Stimulated activated CD4-positive, alpha-beta T cell treated with anti-CD3 and anti-CD28 coated beads, Interleukin-4, amount 100 ng/mL, for 24 hours (primary cell): Measurements from ENCODE around the gene AWAT2.

Source experiments
- DNase-seq: peaks from one replicate; pipeline ENCODE4 v3.0.0-alpha.2; 2020

The AWAT2 gene, protein sequence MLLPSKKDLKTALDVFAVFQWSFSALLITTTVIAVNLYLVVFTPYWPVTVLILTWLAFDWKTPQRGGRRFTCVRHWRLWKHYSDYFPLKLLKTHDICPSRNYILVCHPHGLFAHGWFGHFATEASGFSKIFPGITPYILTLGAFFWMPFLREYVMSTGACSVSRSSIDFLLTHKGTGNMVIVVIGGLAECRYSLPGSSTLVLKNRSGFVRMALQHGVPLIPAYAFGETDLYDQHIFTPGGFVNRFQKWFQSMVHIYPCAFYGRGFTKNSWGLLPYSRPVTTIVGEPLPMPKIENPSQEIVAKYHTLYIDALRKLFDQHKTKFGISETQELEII

DNA sequence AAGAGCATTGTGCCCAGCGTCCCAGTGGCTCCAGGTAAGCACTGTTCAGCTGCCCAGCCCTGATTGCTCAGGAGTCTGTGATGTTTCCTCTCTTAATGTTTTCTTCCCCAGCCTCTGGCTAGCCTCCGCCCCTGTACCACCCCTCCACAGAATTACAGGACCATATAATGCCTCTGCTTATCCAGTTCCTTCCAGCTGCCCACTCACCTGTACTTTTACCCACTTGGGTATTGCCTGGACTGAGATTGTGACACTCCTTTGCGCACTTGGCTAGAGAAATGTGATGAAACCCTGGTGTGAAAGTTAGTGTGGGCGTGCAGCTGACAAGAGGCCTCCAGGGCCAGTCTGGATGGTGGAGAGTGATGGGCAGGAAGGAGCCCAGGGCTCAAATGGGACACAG is at the start of gene AWAT2:
TSS of gene AWAT2 (minus strand) at position 14 of the 400 bp plus-strand sequence. CDS start at position 8, 6 bp downstream.
- DNase-seq = no peak

DNA sequence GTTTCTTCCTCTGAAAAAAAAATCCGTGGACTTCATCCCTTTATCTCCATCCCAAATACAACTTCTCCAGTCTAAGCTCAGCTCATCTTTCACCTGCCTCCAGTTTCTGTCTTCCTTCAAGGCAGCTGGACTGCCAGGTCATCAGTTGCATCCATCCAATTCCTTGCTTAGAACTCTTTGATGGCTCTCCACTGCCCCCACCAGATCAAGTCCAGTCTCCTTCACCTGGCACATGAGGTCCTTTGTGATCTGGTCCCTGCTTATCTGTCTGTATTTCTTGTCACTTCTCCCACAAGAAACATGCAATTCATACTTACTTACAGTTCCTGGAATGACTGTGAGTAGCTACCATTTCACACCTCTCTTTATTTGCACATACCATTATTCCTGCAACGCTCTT is 46.3 kb upstream of the AWAT2 start:
- DNase-seq = no peak

DNA sequence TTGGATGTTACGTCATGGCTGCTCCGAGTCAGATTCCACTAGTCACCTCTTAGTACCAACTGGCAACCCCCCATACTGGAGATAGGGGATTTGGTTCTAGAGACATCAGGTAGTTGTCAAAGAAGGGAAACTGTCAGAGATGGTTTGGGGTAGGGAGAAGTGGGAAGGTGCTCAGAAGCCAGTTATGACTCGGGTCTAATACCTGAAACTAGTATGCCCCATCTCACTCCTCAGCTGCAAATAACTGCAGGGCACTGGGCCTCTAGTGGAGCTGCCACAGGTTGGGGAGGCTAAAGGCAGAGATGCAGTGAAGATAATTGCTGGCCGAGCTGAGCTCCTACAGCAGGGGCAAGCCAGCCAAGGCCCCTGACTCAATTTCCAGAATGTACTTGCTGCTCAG is 42.5 kb upstream of the AWAT2 start:
- DNase-seq = no peak

DNA sequence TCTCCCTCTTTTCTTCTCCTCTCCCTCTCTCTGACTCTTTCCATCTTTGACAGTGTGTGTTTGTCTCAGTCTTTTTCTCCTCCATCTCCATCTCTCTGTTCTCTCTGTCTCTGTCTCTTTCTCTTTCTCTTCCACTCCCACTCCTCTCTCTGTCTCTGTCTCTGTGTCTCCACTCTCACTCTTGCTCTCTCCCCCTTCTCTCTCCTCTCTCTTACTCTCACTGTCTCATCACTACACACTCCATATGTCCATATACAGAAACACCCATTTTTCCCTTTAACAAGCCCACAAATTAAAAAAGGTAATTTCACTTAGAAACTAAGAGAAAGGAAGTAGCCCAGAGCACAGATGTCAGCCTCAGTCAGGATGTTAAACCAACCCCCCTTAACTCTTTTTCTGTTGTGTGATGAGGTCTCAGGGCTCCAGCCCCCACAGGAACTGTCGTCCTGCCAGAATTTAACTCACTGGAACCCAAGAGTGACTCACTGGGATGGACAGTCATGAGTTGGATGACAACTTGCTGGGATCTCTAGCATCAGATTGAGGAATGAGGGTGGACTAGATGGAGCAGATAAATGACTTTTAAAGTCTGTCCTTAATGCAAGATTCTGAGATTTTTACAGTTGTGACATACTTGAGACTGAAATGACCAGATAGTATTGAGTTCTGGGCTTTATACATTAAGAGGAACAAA is 40.0 kb upstream of the AWAT2 start:
- no peak for DNase-seq

DNA sequence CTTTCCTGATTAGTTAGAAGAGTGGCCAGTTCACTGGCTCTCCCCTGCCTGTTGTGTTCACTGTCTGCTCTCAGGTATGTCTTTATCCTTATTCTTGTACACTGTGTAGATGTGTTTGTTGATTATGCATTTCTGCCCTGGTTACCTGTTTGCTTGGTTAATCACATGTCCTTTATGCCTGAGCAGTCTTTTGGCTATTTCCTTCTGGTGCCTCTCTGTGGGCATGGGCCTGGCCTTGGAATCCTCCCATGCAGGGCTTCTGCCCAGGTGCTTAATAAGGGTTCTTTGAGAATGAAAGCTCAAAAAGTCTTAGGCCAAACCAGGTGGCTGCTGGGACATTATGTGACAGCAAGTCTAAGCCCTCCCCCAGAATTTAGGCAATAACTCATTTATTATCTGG is 39.0 kb upstream of the AWAT2 start:
- DNase-seq = no peak

DNA sequence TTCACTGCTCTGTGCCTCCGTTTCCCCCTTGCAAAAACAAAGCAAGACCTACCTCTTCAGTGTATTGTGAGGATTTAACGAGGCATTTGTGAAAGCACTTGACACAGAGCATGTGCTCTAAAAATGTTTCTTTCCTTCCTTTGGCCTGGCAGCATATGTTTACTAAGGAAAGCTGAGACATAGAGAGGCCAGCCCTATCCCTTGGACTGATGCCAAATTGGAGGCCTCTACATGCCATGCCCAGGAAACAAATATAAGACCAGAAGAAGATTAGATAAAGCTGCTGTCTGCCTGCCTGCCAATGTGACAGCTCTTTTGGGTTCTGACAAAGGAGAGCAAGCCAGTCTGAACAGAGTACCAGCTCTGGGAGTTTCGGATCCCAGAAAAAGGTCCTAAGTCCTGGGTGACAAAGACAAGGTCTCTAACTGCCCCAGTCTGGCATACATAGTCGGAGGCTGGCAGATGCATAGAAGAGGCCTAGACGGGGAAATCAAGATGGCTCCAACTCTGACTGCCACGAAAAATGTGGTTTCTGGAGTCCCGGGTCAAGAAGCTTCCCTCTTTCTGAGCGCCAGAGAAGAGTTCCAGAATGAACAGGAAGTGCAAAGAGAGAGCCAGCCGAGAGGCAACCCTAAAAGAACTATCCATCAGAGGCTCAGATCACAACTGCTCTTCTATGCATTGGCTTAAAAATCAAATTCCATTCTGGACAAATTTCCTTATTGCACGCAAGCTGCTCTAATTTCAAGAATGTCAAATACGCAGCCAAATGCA is 38.3 kb upstream of the AWAT2 start:
- DNase-seq = no peak

DNA sequence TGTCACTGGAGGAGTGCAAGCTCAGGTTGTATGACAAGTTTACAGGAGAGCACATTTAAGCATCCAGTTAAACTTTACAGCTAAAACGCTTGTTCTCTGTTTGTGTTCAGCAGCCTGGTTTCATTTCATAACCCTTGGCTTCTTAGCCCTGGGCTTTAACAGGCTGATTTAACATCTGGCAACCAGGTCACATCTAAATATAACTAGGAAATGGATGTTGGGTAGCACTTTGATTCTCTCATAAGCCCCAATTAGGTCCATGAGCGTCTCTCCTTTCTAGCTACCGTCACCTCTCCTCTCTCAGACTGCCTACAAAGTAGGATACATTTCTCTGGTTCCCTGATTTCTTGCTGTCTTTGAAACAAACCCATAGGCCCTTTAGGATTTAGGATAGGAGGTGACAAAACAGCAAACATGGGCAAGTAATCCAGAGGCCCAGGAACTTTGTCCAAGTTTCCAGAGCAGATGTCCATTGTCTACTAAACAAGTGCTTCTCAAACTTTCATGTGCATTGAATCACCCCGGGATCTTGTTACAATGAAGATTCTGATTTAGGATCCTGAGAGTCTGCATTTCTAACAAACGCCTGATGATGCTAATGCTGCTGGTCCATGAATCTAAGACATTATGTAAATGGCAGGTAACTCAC is 35.0 kb upstream of the AWAT2 start:
- DNase-seq = no peak

DNA sequence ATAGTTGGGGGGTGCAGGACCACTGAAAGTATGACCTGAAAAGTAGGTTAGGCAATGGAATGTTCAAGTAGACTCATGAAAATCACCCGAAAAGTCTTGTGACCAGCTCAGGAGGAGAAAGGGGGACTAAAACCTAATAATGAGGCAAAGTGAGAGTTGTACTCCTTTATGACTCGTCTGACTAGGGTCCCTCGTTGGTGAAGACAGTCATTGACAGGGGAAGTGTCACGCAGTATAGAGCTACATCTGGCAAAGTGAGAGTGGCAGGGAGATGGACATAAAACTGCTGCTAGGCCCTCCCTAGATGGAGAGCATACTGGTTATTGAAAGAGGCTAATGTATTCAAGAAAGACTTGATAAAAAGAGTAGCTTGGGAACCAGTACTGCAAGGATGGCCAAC is 33.0 kb upstream of the AWAT2 start:
- no peak for DNase-seq

DNA sequence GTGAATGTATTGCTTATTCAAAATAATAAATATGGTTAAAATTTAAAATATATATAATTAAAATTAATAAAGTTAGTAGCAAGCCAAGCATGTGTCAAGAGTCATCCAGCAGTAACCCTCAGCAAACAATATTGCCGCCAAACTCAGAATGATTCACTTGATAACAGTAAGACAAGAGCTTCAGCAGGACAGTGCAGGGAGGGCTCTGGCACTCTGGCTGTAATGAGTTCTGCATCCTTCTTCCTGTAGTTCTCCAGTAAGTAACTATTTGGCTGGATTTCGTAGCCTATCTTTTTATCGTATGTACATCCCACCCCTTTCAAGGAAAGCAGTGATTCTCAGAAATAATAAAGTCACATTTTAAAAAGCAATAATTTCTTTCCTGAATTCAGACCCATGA is 30.1 kb upstream of the AWAT2 start:
- DNase-seq = no peak

DNA sequence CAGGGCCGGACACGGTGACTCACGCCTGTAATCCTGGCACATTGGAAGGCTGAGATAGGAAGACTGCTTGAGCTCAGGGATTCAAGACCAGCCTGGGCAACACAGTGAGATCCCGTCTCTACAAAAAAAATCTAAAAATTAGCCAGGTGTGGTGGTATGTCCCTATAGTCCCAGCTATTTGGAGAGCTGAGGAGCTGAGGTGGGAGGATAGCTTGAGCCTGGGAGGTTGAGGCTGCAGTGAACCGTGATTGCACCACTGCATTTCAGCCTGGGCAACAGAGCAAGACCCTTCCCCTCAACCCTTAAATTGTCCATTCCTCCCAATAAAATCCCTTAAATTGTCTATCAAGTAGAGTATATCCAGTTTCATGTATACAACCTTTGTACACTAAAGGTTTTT is 29.6 kb upstream of the AWAT2 start:
- DNase-seq = no peak

DNA sequence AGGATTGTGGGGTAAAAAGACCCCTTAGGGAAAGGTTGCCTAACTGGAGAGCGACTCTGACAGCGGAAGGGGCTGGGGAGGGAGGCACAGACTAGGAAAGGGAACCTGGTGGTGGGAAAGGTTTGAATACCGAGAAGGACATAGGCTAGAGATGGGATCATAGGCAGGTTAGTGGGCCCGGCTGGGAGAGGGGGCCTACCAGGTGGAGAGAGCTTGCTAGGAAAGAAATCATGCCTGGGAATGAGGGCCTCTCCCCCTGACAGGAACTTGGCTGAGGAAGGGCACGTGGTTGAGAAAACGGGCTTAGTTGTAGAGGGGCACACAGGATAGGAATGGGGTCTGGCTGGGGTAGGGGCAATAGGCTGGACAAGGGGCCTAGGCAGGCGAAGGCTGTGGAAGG is 16.9 kb upstream of the AWAT2 start:
- no peak for DNase-seq

DNA sequence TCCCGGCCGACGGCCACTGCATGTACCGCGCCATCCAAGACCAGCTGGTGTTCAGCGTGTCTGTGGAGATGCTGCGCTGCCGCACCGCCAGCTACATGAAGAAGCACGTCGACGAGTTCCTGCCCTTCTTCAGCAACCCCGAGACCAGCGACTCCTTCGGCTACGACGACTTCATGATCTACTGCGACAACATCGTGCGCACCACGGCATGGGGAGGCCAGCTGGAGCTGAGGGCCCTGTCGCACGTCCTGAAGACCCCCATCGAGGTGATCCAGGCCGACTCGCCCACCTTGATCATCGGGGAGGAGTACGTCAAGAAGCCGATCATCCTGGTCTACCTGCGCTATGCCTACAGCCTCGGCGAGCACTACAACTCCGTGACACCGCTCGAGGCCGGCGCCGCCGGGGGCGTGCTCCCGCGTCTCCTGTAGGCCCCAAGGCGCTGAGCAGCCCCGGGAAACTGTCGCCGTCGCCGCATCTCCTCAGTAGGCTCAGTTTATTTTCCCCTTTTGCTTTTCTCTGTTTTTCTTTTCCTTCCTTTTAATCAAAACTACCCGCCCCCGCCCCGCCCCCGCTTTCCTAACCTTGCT is 13.3 kb upstream of the AWAT2 start:
- DNase-seq = no peak

DNA sequence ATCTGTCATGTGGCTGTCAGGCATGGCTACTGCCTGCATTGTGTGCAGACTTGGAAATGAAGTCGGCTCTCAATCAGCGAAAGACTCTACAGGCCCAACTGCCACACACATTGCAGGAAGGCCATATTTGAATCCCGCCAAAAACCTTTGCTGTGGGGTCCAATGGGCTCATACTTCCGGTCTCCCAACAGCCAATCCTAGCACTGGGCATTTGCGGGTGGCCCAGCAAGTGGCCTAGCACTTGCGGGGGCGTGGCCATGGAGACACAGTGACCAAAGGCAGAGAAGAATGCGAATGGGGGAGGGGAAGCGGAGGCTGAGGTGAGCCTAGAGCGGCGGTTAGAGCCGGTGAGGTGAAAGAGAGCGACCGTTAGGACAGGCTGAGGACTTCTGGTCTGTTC is 12.3 kb upstream of the AWAT2 start, which contains the start of gene OTUD6A:
TSS of gene OTUD6A (plus strand) at position 382 of the 400 bp plus-strand sequence. CDS start 68 bp downstream, outside the sequence.
- DNase-seq = no peak

DNA sequence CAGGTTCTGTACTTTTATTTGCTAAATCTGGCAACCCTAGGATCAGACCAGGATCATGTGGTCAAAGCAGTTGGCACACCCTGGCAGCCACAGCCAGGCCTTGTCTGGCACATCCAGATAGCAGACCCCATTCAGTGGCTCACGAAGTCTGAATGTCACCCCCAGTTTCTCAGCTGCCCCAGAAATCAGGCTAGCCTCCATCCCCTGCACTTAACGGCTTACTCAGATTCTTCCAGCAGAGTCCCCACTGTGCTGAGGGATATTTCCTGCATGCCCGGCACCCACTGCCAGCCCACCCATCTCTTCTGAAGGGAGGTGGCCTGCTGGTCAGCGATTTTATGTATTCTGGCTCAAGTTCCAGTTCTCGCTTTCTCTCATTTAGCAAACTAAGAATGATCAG is 4.7 kb upstream of the AWAT2 start:
- no peak for DNase-seq

DNA sequence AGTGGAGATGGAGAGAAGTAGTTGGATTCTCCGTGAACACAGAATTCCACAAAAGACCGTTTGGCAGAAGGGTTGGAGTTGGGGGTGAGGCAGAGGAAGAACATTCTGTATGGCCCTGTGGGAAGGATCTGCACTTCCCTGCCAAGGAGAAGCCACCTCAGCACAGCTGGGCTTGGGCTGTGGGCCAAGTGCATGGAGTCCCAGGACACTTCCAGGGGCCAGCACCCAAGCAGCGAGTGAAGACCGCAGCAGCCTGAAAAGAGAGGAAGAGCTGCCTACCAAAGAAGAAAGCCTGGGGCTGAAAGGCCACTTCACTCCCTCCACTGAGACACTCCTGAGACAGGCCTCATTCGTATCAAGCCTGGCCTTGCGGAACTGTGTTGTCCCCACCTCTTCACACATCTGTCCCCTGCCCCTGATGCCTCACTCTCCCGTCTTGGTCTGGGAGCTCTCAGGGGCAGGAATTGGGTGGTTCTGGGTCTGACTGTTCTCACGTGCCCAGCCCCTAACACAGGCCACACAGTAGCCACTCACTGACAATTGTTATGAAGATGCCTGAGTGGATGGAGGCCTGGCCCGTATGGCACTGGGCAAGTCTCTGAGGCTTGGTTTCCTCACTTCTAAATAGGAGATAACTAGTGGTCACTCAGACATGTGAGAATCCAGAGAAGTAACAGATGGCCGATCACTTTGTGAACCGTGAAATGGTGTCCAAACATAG is 3.3 kb upstream of the AWAT2 start:
- DNase-seq = no peak

DNA sequence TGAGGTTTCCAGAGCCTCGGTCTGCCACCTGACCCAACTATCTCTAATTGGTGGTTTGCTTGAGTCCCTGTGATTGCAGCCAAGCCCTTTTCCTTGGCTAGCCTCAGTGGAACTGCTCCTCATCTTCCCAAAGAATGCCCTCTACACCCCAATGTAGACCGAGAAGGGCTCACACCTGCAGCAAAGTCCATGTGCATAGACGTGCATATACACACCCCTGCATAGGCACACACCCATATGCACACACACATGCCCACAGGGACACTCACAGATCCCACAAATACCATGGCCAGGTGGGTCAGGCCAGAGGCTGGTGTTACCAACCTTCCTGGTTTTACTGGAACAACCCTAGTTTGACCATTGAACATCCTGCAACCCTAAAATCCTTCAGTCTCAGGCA is 332 bp downstream of the AWAT2 start:
- no peak for DNase-seq

DNA sequence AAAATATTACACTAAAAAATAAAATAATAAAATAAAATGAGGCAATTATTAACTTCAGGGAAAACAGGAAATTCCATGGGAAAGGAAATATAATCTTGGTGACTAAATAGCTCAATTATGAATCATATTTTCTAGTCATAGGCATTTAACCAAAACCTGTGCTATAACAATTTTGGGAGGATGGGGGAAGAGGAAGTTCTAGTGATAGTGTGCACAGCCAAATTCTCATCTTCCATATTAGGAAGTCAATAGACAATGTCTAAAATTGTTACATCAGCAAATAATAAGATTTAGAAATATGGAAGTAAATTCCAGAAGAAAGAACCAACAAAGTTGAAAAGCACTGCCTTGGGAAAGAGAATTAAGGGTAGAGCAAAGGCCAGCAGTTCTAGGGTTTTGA is 2.8 kb downstream of the AWAT2 start:
- no peak for DNase-seq

DNA sequence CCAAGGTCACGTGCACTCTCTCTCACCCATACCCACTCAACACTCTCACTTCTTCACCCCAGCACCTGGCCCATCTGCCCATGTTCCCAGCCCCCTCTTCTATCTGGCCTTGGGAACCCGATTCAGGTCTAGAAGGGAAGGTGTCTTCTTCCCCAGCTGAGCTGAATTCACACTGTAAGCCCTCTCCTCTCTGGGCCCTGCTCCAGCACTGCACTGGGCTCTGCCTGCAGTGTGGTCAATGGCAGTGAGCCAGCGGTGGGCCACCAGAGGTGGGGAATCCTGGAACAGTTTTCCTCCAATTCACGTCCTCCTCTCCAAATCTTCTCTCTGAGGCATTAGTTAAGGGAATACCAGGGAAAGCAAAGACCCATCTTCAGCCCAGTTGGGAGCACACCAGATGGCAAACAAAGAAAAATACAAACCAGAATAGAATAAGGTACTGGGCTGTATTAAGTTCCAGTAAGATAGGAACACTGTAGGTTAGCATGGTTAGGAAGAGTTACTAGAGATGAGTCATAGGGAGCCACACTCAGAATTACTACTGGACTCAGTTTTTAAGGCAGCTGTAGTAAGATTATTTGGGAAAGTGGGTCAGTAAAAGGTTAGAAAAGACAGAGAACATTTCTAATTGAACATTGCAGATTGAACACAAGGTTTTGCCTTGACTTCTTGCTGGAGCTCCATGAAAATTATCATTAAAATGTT is 5.0 kb downstream of the AWAT2 start:
- DNase-seq = no peak

DNA sequence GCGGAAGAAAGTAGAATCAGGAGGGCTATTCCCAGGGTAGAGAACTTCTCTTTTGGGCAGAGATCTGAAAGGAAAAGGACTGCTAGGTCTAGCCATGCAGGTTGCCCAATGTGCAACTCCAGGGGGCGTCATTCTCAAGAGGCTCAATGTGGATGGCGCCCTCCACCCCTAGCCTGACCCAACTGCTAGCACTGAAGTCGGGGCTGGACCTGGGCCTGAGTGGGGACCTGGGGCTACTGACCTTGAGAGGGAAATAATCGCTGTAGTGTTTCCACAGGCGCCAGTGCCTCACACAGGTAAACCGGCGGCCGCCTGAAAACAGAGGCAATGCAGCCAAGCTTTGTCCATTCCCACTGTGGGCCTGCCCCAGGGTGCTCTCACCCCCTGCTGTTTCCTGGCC is 6.1 kb downstream of the AWAT2 start:
- DNase-seq = no peak

DNA sequence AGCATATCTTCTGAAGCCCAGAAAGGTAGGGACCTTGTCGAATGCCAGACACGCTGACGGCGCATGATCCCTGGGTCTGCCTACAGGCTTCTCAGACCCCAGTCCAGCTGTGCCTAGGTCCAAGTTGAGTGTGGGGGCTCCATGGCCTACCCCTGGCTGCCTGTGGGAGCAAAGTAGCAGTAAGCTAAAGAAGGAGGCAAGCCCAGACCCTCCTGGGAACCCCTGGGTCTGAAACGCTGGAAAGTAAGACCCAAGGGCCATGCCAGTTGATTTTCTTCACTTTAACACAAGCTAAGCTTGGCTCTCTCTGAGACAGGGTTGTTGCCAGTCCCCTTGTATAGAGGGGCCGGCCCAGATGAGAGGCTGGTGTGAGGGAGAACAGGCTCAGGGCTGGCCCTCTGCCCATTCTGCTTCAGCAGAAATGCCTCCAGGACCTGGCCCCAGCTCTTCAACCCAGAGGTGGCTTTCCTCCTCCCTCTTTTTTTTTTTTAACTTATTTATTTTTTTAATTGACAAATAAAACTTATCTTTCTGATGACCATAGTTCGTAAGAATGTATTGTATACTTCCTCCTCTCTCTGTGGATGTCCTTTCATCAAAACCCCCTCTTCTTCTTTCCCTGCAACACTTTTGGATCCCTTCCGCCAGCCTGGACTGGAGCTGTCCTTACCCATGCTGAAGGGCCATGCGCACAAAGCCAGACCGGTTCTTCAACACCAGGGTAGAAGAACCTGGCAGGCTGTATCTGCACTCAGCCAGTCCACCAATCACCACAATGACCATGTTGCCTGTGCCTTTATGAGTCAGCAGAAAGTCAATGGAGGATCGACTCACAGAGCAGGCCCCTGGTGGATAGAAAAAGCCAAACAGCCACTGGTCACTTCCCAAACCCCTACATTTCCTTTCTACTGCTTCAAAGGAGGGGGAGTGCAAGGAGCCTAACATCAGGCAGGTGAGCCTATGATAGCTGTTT is 7.1 kb downstream of the AWAT2 start:
- DNase-seq = no peak
